Left hindlimb (tissue), 1 donor: ENCODE results near the gene LAMB4.

Experiments used
- DNase-seq: peaks from one replicate; pipeline ENCODE4 v3.0.0-alpha.2; 2018

LAMB4 gene

GRCh38 chr7:108142675-108143259, 12.6 kb upstream of the LAMB4 start:
- DNase-seq, result no peak

GRCh38 chr7:108142180-108142579, 12.0 kb upstream of the LAMB4 start:
- no peak for DNase-seq

- DNase-seq, result no peak
Measured at GRCh38 chr7:108140671-108141070, 10.5 kb upstream of the LAMB4 start.

- DNase-seq, result no peak
Measured at GRCh38 chr7:108138911-108139310, 8.8 kb upstream of the LAMB4 start.

- DNase-seq, result no peak
Measured at GRCh38 chr7:108137993-108138392, 7.8 kb upstream of the LAMB4 start.

DNA sequence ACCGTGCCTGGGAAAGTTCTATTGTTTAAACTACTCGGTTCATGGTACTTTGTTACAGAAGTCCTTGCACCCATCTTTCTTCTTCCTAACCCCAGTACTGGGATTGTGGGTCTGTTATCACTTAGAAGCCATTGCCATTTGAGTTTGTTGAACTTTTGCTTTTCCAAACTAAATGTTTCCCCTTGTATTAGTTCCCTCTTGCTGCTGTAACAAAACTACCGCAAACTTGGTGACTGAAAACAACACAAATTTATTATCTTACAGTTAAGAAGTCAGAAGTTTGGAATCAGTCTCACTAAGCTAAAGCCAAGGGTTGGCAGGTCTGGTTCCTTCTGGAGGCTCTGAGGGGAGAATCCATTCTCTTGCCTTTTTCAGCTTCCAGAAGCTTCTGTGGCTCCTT, 6.9 kb upstream of the LAMB4 start:
- no peak for DNase-seq

- no peak for DNase-seq
Measured at GRCh38 chr7:108136191-108136688, 6.1 kb upstream of the LAMB4 start.

DNA sequence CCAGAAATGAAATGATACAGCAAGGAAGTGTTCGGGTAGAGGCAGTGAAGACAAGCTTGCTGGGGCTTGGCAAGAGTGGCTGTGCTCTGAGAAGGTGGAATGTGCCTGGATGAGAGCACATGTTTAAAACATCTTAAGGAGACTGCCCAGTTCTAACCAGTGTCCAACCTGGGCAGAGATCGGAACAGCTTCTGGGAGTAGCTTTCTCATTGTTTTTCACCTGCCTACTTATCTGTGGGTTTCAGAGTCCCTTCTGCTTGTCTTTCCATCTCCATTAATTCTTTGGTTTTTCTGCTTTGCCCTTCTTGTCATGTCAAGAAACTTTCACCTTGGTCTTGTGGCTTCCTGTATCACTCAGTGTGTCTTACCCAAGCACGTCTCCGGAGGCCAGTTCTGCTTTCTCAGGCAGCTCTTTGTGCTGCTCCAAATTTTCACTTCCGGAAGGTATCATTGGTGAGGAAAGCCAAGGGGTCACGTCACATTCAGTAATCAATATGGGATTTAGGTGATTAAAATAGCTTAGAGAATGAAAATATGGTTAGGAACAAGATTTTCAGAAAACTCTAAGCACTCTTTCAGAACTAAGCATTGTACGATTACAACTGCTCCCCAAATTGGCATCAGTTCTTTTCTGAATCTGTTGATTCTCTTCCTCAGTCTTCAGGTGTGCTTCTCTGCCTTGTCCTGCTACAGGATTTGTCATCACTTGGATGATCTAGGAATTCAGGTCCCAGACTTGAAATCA, 5.5 kb upstream of the LAMB4 start:
- DNase-seq, result no peak

GRCh38 chr7:108134486-108134885, 4.3 kb upstream of the LAMB4 start:
- DNase-seq, result no peak

DNA sequence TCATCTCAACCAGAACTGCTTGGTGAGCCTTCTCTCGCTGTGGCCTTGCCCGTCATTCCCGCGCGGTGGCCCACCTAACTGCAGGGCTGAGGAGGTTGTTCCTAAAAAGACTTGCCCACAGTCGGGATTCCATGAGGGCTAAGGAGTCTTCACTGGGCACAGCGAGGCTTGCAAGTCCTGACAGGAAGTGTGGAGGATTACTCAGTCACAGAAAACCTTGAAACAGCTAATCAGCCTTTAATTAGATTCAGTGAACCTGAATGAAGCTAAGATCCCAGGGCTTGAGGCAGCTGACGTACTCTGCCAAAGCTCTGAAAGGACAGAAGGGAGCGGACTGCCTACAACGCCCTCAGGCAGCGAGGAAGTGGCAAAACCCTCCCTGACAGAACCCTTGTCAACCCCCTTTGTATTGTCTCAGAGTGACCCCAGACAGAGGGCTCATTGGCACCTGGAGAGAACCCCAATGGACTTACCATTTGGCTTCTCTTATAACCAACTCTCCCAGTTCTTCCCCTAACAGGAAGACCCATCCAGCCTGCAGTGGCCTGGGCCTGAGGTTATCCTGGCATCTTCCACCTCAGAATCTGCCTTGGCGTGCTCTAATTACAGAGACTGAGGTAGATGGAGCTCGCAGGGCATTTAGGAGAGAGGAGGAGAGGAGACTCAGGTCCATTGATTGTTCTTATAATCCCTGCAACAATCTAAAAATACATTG, 2.5 kb upstream of the LAMB4 start:
- DNase-seq, result no peak

- DNase-seq, result no peak
Measured at GRCh38 chr7:108129018-108129965, 869 bp downstream of the LAMB4 start.

DNA sequence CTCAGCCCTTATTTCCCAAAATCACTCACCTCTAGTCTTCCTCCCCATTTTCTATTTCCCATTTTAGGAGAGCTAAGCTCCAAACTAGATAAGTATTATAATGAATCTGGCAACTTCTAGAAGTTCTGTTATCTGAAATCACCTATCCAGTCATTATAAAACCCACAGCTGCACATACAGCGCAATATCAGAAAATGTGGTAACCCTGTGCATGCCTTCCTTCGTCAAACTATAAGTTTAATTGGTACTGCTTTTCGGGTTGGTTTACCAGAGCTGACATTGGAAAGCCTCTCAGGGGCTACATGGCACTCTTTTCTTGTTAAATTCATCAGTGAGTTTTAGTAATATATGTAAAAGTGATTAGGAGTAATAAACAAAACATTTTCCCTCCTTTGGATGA, 1.6 kb downstream of the LAMB4 start:
- no peak for DNase-seq

DNA sequence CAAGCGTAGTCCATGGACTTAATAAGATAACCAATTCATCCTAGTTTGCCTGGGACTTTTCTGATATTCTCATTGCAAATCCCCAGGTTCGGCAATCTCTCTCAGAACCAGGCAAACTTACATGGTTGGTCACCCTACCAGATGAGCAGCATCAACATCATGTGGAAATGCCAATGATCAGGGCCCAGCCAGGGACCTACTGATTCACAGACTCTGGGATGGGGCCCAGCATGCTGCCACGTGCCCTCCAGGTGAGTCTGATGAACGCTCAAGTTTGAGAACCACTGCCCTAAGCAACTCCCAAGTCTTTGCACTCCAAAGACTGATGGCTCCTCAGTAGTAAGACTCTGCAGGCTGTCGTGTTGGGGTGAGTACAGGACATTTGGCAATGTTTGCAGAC, 2.7 kb downstream of the LAMB4 start:
- no peak for DNase-seq

DNA sequence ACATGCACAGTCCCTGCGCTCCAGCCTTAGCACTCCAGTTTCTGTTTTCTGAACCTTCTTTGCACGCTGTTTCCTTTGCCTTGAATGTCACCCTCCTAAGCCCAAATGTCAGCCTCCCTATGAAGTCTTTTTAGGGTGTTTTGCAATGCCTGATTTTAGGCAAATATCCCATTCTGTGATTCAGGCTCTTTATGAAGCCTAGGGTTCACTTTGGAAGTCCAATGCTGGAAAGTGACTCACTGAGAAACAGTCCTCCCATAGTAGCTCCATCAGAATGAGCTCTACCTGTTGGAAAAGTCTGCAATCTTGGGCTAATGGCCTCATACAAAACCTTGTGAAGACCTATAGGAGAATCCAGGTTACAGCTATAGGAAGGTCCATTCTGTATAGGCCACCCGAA, 5.3 kb downstream of the LAMB4 start:
- DNase-seq, result no peak

DNA sequence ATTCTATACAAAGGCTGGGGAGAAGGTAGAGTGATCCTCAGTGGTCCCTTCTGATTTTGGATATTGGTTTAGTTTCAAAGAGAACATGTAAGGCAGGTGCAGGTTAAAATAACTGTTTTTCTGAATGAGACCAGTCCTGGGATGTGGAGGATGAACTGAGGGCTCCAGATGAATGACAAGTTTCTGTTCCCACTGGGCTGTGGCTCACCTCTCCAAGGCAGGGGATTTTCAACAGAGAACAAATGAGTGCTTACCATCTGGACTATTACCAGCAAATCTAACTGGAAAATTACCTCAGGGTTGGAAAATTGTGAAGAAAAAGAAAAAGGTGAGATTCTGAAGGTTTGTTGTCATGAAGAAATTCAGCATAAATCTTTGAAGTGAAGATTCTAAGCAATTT, 8.0 kb downstream of the LAMB4 start:
- no peak for DNase-seq

- DNase-seq, result no peak
Measured at GRCh38 chr7:108120933-108121332, 9.2 kb downstream of the LAMB4 start.

DNA sequence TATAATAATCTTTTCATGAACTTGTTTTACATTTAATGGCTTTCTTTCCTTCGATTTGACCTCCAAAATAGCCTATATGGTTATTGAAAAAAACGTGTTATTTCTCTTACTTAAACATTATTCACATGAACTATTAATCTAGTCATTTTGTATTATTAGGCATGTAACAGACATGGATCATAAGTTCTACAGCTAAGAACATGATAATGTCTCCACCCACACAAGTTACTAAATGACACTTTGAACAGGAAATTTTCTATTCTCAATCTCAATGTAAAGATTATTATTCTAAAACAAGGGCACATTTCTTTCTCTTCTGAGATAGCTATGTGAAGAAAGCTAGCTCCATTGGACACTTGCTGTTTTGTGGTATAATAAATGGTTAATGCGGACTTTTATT, 10.0 kb downstream of the LAMB4 start:
- DNase-seq, result no peak

DNA sequence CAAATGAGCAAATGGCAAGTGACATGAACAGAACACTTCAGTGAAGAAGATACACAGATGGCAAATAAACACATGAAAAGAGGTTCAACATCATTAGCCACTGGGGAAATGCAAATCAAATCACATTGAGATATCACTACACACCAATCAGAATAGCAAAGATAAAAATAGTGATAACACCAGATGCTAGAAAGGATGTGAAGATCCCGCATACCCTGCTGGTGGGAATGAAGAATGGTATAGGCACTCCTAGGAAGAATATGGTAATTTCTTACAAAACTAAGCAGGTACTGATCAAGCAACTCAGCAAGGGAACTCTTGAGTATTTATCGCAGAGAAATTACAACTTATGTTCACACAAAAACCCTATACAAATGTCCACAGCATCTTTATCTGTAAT, 11.2 kb downstream of the LAMB4 start:
- no peak for DNase-seq

DNA sequence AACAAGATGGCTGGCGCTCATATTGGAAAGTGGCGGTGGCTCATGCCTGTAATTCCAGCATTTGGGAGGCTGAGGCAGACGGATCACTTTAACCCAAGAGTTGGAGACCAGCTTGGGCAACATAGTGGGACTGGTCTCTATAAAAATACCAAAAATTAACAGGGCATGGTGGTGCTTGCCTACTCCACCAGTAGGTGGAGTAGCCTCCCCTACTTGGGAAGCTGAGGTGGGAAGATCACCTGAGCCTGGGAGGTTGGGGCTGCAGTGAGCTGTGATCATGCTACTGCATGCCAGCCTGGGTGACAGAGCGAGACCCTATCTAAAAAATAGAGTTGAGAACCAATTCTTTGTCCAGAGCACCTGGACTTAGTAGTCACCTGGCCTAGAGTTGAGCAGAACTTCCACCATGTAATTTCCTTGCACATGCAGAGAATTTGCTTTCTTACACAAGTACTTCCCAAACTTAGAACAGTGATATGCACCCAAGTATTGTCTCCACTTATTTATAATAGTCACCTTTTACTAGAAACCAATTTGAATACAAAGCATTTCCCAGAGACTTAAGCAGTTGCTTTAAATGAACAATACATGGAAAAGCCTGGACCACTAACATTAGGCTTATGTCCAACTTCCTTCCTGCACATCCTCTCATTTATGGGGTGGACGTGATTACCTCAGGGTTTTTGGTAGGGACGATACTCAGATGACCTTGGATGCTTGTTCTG, 15.9 kb downstream of the LAMB4 start:
- no peak for DNase-seq

DNA sequence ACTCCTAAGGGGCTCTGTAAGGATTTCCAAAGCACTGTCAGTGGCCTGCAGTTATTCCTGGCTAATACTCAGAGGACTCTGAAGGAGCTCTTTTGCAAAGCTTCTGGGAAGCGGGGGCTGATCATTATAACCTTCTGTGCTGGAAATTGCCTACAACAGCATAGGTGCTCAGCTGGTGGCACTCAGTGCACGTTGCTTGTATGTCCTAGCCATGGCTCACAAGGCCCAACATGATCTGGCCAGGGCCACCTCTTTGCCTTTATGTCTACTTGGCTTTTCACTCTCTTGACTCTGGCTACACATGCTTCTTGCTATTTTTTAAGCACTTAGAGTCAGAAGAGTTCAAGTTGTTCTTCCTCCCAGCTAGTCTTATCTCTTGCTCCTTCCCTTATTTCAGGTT, 17.5 kb downstream of the LAMB4 start:
- no peak for DNase-seq

DNA sequence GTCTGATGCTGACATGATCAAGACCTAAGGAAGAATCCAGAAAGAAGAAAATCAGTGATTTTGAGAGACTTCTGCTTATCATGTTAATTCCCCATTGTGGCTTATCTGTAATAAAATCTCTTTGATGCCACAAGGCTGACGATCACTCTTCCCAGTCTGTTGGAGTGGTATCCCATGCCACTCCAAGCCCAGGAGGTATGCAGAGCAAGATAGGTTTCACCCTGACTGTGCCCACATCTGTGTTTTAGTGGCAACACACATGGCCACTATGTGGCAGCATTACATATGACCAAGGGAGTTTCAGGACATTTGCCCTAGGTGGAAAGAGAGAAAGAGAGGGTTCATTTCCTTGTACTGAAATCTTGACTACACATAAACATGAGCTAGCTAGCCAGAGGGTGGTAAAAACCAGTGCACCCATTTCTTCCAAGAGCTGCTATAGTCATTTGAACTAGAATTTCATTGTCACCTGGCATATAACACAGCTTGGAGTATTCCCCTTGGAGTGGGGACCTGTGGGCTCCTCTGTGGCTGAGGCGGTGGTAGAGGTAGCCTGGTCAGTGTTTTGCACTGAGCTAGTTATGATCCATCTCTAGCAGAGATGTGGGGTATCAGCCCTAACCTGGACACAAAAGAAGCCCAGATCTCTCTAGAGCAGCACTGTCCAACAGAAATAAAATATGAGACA, 20.8 kb downstream of the LAMB4 start:
- DNase-seq, result no peak

DNA sequence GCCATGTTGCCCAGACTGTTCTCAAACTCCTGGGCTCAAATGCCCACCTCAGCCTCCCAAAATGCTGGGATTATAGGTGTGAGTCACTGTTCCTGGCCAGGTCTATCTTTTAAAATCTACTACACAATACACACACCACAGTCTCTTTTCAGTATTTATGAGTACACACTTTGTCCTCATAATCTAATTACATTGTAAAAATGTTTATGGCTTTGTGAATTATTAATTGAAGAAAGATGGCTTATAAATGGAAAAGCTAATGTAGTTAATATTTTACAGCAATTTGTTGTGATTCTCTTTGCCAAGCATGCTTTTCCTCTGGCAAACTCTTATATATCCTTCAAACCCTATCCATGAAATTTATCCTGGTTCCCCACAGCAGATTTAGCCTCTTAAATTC, 22.0 kb downstream of the LAMB4 start:
- DNase-seq, result no peak
